Midbrain (tissue), 1 donor: ENCODE measurements around the gene LTA4H.
"Not testable (repeated sequence)": the region's sequence is repeated elsewhere in the genome, so short reads cannot be mapped to it uniquely, and the experiment has no call there.

Source experiments
- DNase-seq: peaks from one replicate; lab custom pipeline; 2025; lab: John Stamatoyannopoulos, UW

Gene LTA4H

GRCh38 chr12:96035283-96036236, at the start of gene LTA4H:
TSS of gene LTA4H (minus strand) at chr12:96035587. CDS start at chr12:96035519, 68 bp downstream.
- peak; percentile 99 for DNase-seq

DNA sequence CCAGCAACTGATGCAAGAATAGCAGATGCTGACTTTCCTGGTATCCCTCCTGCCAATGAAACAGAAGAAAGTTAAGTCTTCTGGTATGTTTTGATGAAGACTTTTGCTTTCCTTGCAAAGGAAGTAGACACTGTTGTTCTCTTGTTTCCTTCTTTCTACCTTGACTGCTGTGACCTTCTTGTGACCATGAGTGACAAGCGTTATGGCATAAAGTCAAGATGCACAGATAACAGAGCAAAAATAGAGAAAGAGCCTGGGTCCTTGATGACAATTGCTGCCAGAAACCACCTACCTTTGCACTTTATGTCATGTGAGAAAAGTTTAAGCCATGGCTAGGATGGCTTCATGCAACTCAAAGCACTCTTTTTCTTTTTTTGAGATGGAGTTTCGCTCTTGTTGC, 49.2 kb upstream of the LTA4H start:
- DNase-seq = no peak

- DNase-seq = no peak
These were observed 47.8 kb upstream of the LTA4H start for GRCh38 chr12:96083020-96083719.

DNA sequence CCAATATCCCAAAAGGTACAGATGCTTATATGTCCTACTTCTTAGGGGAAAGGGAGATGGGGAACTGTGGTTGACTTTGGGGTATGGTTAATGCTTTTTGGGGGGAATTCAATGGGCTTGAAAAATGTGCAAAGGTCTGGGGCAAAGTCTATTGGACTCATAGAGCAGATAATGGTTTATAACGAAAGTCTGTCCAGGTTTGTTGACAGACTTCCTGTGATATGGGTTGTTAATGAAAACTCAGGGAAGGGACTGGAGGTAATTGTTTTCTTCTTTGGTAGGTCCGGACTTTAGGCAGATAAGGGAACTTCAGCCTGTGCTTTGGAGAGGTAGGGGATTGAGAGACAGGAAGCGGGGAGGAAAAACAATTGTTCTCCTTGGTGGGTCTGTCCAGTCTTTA, 46.2 kb upstream of the LTA4H start:
- no peak for DNase-seq

DNA sequence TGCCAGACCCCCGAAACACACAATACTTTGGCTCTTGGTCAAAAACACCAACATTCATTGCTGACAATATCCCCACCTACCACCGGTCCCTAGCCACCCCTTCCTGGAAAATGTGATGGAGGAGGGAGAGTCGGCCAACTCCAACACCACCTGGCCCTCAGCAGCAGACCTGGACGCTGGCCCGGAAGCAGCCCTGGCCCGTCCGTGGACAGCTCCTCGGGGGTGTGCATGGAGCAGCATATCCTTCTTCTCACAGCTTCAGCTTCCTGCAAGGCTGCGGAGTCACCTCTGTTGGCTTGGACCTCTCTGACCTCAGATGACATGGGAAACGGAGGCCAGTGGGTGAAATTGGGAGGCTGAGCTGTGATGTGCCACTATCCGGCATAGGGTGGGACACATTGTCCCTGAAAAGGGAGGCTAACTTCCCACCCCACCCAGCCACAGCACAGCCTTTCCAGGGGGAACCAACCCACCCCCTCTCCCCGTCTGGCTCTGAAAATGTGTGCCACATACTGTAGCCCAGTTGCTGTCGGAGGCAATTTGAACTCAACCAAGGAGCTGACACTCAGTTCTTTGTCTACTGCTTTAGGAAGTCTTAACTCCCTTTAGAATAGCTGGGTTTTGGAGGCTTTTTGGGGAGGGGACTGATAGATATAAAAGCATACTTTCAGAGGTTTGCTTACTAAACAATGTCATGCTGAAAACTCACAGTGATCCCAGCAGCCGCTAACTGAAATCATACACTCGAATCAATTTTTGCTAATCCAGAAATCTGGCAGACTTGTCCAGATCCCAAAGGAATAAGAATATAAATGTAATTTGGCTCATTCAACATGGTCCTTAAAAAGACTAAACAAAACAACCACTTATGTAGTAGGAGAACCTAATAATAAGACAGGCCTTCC, 43.1 kb upstream of the LTA4H start:
- no peak for DNase-seq

DNA sequence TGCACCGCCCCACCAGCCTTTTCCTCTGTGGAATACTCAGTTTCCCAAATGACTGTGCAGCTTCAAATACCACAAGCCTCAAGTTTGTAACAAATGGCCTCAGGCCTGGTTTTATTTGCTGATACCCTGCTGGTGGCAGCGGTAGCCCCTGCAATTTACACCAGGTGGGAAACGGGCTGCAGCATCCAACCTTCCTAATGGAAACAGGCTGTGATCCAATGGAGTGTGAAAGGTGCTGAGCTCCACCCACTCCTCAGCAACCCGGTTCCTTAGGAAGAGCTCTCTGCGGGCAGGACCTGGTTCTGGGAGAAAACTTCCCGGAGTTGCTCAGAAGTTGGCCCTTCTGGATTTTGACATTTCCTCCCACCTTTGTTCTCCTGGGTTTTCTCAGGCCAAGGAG, 41.7 kb upstream of the LTA4H start:
- DNase-seq = no peak

DNA sequence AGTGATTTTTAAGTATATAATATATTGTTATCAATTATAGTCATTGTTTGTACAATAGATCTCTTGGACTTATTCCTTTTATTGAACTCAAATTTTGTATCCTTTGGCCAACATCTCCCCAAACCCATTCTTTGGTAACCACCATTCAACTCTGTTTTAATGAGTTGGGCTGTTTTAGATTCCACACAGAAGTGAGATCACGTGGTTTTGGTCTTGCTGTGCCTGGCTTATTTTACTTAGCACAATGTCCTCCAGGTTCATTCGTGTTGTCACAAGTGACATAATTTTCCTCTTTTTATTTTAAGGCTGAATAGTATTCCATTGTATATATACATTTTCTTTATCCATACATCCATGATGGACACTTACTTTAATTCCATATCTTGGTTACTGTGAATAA, 40.2 kb upstream of the LTA4H start:
- DNase-seq = no peak

- DNase-seq = no peak
These were observed 38.3 kb upstream of the LTA4H start for GRCh38 chr12:96073346-96074330.

DNA sequence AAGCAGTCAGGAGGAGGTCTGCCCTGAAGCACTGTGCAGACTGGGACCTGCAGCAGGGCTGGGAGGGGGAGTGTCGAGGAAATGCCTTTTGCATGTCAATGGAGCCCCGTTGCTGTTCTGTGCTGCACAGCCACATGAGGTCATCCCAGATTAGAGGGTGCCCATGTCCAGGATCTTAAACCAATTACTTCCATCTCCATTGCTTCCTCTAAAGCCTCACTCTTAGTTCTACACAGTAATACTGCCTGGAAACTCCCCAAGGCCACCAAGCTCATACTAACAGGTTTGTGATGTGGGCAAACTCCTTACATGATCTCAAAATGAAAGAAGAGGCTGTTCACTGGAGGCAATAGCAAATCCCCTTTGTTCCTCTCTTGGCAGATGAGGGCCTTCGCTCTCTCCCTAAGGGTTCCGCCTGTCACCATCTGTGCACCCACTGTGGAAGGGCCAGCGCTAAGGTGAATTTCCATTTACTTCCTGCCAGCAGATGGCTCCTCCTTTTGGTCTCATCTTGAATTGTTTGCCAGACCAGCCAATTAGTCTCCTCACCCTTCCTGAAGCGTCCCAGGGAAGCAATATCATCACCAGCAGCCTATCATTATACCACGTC, 35.4 kb upstream of the LTA4H start:
- no peak for DNase-seq

- DNase-seq = no peak
These were observed 34.3 kb upstream of the LTA4H start for GRCh38 chr12:96069511-96070231.

DNA sequence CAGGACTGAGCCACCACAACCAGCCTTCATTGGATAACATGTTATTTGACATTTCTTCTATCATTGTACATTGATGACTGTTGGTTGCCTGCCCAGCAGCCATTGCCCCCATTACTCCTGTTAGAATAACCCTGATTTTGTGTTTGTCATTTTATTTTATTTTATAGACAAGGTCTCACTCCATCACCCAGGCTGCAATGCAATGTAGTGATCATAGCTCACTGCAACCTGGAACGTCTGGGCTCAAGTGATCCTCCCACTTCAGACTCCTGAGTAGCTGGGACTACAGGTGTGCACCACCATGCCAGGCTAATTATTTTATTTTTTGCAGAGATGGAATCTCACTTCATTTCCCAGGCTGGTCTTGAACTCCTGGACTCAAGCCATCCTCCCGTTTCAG, 33.2 kb upstream of the LTA4H start:
- no peak for DNase-seq

DNA sequence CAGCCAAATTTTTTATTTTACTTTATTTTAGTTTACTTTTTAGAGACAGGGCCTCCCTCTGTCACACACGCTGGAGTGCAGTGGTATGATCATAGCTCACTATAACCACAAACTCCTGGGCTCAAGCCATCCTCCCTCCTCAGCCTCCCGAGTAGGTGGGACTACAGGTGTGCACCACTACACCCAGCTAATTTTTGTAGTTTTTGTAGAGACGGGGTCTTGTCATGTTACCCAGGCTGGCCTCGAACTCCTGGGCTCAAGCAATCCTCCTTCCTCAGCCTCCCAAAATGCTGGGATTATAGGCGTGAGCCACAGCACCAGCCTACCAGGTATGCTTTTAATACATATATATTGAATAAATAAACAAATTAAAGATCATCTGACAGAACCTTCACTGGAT, 32.7 kb upstream of the LTA4H start:
- DNase-seq = no peak

DNA sequence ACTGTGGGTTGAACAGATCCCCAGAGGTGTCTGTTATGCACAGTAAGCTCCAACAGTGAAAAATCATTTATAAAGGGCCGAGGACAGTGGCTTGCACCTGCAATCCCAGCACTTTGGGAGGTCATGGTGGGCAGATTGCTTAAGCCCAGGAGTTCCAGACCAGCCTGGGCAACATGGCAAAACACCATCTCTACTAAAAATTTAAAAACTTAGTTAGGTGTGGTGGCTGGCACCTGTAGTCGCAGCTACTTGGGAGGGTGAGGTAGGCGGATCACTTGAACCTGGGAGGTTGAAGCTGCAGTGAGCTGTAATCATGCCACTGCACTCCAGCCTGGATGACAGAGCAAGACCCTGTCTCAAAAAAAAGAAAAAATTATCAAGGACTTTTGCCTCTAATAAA, 30.4 kb upstream of the LTA4H start:
- DNase-seq = not testable (repeated sequence)

DNA sequence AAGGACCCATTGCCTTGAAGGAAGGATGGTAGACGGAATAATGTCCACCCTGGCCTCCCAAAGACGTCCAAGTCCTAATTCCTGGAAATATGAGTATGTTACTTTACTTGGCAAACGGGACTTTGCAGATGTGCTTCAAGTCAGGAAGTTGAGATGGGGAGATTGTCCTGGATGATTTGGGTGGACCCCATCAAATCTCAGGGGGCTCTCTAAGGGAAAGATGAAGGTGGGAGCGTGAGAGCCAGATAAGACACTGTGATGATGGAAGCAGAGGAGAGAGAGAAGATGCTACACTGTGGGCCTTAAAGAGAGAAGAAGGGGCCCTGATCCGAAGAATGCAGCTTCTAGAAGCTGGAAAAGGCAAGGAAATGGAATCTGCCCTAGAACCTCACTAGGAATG, 29.6 kb upstream of the LTA4H start:
- no peak for DNase-seq

DNA sequence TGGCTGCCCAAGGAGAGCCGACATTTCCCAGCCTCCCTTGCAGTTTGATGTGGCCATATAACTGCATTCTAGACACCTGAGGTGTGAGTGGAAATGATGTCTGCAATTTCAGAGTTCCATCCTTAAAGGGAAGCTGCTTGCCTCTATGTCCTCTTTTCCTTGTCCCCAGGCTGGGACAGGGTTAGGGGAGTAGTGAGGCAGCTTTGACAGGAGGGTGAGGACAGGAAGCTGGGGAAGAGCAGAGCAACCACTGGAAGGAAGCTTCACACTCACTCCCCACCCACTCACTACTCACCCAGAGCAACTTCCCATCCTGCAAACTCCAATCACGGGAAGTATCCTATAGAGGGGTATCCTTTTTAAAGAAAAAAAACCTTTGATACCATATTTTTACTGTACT, 28.9 kb upstream of the LTA4H start:
- DNase-seq = no peak

DNA sequence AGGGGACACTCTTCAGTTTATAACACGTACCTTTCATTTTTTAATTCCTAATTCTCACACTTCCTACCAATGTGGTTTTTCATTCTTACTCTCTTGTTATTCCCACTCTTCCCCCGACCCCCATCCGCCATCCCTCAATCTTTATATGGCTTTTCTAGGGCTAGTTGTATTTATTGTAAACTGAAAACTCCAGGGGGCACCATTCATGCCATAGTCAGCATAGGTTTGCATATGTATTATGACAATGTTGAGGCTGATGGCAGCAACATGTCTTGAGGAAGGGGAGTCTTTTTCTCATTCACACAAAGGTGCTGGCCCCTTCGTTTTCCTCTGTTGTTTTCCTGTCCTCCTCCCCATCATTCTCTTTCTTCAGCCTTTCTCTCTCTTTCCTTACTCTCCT, 27.7 kb upstream of the LTA4H start:
- no peak for DNase-seq

DNA sequence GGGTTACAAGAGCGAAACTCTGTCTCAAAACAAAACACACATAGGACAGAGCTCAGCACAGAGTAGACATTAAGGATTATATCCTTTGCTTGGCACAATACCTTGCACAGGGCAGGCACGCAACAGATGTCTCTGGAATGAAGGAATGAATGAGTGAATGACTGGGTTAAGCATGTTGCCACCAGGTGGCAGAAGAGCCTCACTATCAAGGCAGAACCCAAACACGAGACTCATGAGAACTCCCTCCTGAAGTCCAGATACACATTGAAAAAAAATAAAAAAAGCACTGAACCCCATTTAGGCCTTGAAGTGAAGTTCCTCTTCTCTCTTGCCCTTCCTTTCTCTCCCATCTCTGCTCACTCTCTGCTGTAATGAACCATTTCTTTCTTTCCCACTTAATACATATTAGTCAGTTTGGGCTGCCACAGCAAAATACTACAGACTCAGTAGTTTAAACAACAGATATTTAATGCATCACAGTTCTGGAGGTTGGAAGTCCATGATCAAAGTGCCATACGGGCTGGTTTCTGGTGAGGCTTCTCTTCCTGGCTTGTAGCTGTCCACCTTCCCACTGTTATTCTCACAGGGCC, 26.6 kb upstream of the LTA4H start:
- DNase-seq = peak; percentile 57

DNA sequence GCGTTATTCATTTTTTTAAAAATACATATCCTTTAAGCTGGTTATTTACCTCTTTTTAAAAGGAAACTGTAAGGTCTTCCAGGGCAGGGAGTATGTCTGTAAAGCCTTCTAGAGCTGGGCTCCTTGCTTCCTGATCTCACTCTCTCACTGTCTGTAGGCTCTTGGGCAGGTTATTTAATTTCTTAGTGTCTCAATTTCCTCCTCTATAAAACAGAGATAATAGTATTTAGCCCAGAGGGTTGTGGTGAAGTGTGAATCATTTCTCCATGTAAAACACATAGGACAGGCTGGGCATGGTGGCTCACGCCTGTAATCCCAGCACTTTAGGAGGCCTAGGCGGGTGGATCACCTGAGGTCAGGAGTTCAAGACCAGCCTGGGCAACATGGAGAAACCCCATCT, 25.9 kb upstream of the LTA4H start:
- no peak for DNase-seq

GRCh38 chr12:96060041-96060440, 24.7 kb upstream of the LTA4H start:
- no peak for DNase-seq
